Effector CD4-positive, alpha-beta T cell (primary cell): ENCODE data around the gene DPEP3.
"Not testable (repeated sequence)": the region's sequence is repeated elsewhere in the genome, so short reads cannot be mapped to it uniquely, and the experiment has no call there.

Experiments used
- DNase-seq: peaks from one replicate; pipeline ENCODE4 v3.0.0-alpha.2; 2020
- total RNA-seq: gene quantifications from one replicate; lab custom pipeline; 2026; lab: John Stamatoyannopoulos, UW

Gene DPEP3, protein sequence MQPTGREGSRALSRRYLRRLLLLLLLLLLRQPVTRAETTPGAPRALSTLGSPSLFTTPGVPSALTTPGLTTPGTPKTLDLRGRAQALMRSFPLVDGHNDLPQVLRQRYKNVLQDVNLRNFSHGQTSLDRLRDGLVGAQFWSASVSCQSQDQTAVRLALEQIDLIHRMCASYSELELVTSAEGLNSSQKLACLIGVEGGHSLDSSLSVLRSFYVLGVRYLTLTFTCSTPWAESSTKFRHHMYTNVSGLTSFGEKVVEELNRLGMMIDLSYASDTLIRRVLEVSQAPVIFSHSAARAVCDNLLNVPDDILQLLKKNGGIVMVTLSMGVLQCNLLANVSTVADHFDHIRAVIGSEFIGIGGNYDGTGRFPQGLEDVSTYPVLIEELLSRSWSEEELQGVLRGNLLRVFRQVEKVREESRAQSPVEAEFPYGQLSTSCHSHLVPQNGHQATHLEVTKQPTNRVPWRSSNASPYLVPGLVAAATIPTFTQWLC
- total RNA-seq = 0.75 reads per million

DNA sequence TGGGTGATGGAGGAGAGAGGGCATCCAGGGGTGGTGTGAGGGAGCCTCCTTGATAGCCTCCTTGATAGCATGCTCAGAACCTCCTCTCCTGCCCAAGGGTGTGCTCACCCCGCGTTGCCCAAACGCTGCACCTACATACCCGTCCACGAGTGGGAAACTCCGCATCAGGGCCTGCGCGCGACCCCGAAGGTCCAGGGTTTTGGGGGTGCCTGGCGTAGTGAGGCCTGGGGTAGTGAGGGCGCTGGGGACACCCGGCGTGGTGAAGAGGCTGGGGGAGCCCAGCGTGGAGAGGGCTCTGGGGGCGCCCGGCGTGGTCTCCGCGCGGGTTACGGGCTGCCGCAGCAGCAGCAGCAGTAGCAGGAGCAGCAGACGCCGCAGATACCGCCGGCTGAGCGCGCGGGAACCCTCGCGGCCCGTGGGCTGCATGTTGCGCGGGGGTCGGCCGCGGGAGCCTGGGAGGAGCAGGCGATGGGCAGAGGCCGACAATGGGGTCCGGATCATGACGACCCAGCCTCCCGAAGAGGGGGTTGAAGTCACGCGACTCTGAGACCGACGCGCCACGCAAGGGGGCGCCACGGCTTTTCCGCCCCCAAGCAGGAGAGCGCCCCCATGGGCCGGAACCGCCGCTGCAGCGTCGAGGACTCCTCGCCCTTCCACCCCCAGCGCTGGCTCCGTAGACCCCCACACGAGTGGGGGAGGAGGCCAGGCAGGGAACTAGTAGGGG lies at the start of gene DPEP3:
DPEP3 (minus strand) TSS at position 545 of the 724 bp plus-strand sequence; CDS start at position 426, 119 bp downstream.
- DNase-seq = no peak

DNA sequence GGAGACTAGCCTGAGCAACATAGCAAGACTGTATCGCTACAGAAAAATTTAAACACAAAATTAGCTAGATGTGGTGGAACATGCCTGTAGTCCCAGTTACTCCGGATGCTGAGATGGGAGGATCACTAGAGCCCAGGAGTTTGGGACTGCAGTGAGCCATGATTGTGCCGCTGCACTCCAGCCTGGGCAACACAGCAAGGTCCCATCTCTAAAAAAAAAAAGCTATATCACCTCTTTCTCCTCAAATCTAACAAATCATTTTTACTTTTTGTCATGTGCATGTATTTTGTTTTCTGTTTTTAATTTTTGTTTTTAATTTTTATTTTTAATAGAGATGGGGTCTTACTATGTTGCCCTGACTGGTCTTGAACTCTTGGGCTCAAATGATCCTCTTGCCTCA lies 48.7 kb upstream of the DPEP3 start:
- no peak for DNase-seq

DNA sequence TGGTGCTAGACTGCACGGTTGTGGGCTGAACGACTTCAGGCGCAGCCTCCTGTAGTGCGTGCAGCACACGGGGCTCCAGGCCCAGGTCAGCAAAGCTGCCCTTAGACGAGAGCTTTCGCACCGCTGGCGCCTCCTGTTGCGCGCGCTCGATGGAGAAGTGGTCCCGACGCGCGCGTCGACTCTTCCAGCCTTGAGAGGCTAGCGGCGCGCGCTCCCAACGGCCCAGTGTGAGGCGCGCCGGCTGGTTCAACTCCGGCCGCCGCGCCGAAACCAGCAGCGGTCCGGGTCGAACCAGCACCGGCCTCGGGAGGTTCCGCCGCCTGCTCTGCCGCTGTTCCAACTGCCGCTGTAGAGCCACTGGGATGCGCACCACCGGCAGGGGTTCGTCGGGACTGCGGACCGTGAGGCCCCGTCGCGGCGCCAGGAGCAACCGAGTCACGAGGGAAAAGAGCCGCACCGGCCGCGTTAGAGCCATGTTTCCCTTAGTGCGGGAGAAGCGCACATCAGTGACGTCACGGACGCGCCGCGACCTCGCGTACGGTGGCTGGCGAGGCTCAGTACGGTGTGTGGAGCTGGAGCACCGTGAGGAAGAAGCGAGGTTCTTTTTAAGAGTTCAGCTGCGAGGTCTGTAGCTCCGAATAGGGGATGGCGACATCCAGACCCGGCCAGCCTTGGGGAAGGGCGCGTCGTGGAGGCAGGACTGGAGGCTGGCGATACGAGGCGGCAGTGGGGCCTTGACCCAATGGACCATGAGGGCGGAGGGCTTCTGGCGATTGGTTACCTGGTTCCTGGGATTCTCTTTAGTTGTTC lies 42.6 kb upstream of the DPEP3 start, which contains the start of the genes DDX28 and DUS2:
DDX28 (minus strand) TSS at position 505 of the 810 bp plus-strand sequence; CDS start at position 475, 30 bp downstream.
DUS2 (plus strand) TSS at position 557 of the 810 bp plus-strand sequence. CDS start 14,740 bp downstream, outside the sequence.
- peak; percentile 91 for DNase-seq

DNA sequence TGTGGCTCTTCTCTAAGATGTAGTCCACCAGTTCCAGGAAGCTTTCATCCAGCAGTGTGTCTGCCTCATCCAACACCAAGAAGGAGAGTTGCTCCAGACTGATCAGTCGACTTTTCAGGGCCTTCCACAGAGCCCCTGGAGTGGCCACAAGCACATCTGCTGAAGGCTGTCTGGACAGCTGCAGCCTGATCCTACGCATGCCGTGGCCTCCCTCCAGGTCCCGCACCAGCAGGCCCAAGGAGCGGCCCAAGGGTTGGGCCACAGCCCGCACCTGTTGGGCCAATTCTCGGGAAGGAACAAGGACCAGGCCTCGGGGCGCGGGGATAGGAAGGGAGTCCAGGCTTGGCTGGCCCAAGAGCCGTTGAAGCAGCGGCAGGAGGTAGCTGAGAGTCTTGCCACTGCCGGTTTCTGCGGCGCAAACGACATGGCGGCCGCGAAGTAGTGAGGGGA lies 42.0 kb upstream of the DPEP3 start:
- DNase-seq = no peak

DNA sequence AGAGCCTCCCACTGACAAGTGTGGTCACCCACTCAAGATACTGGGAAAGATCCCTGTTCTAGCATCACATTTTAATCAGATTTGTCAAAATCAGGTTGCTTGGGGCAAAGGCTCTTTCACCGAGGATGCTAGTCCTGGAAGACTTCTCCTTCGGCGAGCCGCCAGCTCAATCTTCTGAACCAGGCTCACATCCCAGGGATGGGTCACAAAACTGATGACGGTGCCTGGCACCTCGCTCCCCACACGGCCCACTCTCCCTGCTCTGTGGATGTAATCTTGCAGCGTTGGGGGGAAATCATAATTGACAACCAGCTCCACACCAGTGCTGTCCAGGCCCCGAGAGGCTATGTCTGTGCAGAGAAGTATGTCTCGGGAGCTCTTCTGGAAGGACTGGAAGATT lies 41.2 kb upstream of the DPEP3 start:
- no peak for DNase-seq

DNA sequence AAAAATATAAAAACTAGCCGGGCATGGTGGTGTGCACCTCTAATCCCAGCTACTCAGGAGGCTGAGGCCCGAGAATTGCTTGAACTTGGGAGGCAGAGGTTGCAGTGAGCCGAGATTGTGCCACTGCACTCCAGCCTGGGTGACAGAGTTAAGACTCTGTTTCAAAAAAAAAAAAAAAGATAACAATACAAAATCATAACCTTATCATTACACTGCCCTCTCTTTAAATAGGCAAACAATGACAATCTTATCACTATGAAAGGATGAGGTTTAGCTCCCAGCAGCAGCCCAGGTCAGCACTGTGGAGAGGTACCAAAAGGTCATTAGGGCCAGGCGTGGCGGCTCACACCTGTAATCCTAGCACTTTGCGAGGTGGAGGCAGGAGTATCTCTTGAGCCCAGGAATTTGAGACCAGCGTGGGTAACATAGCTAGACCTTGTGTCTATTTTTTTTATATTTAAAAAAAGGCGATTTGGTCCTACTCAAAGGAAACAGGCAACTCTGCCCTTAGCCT lies 38.9 kb upstream of the DPEP3 start:
- DNase-seq = no peak

DNA sequence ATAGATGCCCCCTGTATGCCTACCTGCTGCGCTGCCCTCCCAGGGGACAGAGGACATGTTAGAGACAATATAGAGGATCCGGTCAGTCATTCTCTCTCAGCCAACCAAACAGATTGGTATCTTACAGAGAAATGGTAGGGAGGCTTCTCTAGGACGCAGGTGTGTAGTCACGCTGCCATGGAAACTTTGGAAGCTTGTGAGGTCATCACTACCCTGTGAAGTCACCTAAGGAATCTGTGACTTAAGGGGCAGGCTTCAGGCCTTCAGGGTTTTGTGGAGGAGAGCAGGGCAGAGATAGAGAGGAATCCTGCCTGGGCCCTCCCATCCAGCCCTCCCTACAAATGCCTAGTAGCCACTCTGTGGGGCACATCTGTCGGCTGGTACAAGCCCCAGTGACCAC lies 35.4 kb upstream of the DPEP3 start, which contains the start of gene DPEP2NB:
DPEP2NB (minus strand) TSS at position 231 of the 400 bp plus-strand sequence; CDS start at position 90, 141 bp downstream.
- DNase-seq = no peak

DNA sequence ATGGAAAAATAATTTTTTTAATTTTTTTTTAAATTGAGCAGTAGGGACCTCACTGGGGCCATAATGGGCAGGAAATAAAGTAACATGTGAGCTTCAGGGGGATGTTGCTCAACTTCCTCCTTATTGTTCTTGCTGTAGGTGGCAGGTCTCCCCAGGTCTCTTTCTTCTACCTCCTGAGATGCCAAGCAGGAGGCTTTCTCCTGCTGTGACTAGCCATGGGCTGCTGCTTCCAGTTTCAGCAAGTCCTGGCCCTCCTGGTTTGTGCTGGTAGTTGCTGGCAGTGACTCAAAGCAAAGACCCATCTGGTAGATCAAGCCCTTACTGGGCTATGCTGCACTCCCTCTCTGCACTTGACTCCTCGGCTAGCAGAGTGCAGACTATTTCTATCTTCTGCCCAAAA lies 33.1 kb upstream of the DPEP3 start:
- DNase-seq = no peak

DNA sequence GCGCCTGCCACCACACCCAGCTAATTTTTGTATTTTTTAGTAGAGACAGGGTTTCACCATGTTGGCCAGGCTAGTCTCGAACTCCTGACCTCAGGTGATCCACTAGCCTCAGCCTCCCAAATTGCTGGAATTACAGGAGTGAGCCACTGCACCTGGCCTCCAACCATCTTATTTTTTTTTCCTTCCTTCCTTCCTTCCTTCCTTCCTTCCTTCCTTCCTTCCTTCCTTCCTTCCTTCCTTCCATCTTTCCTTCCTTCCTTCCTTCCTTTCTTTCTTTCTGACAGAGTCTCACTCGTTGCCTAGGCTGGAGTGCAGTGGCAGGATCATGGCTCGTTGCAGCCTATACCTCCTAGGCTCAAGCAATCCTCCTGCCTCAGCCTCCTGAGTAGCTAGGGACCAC lies 29.6 kb upstream of the DPEP3 start:
- not testable (repeated sequence) for DNase-seq

DNA sequence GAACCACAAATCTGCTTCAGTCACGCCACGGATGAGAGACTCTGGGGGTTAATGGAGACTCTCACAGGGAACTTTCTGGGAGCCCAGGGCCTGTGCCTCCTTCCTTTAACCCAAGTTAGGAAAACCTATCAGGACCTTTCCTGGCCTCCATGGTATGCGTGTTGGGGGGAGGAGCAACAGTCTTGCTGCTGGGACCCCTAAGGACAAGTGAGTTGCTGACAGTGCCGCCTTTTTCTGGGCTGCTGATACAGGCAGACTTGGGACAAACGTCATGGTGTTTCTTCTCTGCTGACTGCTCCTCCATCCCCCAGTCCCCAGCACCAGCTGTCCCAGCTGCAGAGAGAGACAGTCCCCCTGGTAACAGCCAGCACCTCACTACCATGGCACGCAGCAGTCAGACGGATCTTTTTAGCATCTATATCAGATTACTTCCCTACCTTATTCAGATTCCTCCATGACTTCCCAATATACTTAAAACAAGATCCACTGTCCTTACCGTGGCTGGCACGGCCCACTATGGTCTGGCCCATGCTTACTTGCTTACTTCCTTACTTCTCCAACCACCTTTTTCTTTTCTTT lies 28.9 kb upstream of the DPEP3 start:
- DNase-seq = no peak

DNA sequence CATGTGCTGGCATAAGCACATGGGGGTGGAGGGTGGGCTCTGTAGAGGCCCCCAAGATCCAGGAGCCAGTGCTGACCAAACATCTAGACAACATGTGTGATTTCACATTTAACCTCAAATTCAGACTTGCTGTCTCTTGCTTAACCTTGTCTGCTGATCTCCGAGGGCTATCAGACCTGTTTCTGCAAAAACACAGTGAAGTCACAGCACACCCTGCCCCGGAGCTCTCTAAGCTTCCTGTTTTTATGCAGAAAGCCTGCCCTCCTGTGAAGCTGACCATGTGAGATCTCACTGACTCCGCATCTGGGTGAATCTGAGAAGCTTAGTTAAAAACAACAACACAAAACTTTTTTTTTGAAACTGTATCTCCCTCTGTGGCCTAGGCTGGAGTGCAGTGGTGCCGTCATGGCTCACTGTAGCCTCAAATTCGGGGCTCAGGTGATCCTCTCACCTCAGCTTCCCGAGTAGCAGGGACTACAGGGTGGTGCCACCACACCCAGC lies 25.5 kb upstream of the DPEP3 start:
- peak; percentile 28 for DNase-seq

DNA sequence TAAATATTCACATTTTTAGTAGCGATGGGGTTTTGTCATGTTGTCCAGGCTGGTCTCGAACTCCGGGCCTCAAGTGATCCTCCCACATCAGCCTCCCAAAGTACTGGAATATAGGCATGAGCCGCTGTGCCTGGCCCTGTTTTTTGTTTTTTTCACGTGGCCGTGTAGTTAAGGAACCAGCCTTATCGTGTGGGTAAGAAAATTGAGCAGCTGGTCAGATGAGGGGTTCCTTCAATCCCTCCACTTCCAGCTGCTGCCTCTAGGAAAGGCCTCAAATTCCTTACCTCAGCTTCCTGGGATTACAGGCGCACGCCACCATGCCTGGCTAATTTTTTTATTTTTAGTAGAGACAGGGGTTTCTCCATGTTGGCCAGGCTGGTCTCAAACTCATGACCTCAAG lies 24.9 kb upstream of the DPEP3 start:
- no peak for DNase-seq

DNA sequence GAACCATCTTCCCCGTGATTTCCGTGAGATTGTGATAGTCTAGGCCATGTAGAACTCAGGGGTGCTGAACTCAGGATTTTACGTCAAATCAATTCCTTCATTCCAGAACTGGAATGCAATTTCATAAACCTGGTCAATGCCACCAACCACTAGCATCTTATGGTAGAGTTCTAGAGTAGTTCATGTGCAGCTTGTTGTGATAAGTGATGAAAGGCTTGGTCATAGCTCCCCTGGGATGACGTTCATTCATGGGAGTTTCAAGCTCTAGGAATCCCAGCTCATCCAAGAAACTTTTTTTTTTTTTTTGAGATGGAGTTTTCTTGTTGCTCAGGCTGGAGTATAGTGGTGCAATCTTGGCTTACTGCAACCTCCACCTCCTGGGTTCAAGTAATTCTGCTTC lies 22.7 kb upstream of the DPEP3 start:
- no peak for DNase-seq

DNA sequence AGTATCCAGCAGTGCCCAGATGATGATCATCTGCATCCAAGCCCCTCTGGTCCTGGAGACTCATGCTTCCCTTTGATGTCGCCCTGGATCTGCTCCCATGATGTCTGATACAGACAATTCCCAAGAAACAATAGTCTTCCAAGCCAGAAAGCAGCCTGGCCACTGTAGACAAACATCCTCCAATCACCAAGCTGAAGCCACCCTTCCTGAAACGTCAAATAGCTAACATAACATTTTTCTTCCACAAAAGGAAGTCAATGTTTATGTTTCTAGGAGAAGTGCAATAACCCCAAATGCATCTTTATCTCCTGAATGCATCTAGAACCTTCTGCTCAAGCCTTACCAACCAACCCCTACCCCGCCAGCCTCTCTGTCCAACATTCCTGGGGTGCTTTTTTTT lies 20.2 kb upstream of the DPEP3 start:
- DNase-seq = no peak

DNA sequence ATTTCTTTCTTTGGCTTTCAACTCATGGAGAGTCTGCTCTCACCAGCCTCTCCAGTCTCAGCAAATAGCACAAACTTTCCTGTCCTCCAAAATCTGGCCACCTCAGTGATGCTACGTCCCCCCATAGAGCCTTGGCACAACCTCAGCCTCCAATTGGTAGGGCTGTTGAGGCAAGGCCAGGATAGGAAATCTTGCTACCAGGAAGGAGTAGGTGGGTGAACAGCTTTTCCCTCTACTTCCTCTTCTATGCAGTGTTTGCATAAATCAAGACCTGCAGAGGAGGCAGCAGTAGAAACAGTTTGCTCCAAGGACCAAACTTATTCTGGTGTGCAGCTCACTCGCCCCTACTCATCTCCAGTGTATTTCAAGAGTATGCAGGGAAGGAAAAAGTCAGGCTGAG lies 19.7 kb upstream of the DPEP3 start:
- DNase-seq = no peak

DNA sequence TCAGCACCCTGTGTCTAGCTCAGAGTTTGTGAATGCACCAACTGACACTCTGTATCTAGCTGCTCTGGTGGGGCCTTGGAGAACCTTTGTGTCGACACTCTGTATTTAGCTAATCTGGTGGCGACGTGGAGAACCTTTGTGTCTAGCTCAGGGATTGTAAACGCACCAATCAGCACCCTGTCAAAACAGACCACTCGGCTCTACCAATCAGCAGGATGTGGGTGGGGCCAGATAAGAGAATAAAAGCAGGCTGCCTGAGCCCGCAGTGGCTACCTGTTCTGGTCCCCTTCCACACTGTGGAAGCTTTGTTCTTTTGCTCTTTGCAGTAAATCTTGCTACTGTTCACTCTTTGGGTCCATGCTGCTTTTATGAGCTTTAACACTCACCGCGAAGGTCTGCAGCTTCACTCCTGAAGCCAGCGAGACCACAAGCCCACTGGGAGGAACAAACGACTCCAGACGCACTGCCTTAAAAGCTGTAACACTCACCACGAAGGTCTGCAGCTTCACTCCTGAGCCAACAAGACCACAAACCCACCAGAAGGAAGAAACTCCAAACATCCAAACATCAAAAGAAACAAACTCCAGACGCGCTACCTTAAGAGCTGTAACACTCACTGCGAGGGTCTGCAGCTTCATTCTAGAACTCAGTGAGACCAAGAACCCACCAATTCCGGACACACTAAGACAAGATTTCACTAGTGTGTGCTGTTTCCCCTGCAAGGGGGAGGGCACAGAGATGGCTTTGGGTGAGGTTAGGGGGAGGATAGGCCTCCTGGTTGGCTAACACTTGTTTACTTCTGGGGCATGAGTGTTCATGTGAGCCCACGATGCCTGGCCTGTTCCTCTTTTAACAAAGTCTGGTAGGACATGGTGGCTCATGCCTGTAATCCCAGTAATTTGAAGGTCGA lies 18.7 kb upstream of the DPEP3 start, which contains the start of gene DPEP2:
DPEP2 (minus strand) TSS at position 706 of the 910 bp plus-strand sequence. CDS start 6,272 bp downstream, outside the sequence.
- DNase-seq = peak; percentile 25

DNA sequence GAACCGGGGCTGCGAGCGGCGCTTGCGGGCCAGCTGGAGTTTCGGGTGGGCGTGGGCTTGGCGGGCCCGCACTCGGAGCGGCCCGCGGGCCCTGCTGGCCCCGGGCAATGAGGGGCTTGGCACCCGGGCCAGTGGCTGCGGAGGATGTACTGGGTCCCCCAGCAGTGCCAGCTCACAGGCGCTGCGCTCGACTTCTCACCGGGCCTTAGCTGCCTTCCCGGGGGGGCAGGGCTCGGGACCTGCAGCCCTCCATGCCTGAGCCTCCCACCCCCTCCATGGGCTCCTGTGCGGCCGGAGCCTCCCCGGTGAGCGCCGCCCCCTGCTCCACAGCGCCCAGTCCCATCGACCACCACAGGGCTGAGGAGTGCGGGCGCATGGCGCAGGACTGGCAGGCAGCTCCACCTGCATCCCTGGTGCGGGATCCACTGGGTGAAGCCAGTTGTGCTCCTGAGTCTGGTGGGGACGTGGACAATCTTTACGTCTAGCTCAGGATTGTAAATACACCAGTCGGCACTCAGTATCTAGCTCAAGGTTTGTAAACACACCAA lies 18.0 kb upstream of the DPEP3 start:
- DNase-seq = not testable (repeated sequence)

DNA sequence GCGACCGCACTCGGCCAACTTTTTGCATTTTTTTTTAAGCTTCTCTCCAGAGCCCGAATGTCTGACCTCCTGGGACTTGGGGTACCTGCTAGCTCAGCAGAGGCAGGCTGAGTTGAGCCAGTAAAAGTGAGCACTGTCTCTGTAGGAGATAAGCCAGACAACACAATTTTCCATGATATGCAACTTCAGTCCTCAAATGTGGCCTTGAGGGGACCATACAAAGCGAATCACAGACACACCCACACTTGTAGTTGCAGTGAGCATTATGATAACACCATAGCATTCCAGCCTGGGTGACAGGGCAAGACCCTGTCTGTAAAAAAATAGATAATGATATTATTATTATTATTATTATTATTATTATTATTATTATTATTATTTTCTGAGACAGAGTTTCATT lies 16.4 kb upstream of the DPEP3 start:
- no peak for DNase-seq

DNA sequence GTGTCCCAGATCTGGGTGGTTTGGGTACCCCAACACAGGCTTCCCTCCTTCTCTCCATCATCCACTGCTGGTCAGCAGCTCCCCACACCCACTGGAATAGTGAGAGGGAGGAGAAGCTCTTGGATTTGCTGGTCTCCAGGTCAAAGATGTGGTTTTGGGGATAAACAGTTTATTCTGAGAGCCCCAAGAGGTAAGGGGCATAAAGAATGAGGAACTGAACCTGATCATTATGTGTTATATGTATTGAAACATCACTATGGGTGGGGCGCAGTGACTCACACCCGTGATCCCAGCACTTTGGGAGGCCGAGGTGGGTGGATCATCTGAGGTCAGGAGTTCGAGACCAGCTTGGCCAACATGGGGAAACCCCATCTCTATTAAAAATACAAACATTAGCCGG lies 15.1 kb upstream of the DPEP3 start:
- DNase-seq = no peak

DNA sequence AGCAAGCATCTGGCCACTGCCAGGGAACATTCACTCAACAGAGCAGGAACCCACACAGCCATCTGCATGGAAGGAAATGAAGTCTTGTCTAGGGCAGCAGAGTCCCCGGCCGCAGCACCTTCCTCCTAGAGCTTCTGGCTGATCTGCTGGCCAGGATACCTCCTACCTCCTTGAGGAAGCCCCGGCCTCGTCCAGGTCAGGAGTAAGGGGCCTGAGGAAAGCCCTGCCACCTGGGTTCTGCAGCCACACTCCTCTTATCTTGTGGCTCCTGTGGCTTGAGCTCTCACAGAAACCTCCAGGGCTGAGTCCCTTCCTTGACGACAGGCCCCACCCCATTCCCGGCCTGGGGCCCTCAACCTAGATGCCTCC lies 13.7 kb upstream of the DPEP3 start:
- not testable (repeated sequence) for DNase-seq
